Stimulated activated CD4-positive, alpha-beta T cell treated with anti-CD3 and anti-CD28 coated beads, Interleukin-12 subunit alpha, Interleukin-12 subunit beta, amount 100 ng/mL, for 24 hours (primary cell): ENCODE data around the gene NAA11.
"Not testable (repeated sequence)": the region's sequence is repeated elsewhere in the genome, so short reads cannot be mapped to it uniquely, and the experiment has no call there.

Experiments
- DNase-seq, 2 experiments: peaks; one replicate each; pipeline ENCODE4 v3.0.0-alpha.2; 2020; ENCODE audit warnings: low read depth in 2 of 2

Gene NAA11

DNA sequence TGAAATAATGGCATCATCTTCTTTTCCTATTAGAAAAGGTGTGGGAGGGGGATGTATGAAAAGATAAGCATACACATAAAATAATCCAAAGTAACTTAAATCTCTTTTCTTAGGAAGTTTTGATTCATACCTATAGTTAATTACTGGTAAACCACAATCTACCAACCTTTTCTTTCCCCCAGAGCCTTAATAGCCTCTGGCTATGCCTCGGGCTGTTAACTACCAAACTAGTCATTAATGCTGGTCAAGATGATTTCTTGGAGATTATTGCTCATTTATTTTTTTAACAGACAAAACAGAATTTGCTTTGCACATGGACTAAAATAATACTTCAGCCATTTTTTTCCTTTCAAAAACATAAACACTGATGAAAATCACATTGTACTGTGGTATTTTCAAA, 16.9 kb downstream of the NAA11 start:
- no peak for DNase-seq

GRCh38 chr4:79308137-79308536, 17.7 kb downstream of the NAA11 start:
- no peak for DNase-seq

DNA sequence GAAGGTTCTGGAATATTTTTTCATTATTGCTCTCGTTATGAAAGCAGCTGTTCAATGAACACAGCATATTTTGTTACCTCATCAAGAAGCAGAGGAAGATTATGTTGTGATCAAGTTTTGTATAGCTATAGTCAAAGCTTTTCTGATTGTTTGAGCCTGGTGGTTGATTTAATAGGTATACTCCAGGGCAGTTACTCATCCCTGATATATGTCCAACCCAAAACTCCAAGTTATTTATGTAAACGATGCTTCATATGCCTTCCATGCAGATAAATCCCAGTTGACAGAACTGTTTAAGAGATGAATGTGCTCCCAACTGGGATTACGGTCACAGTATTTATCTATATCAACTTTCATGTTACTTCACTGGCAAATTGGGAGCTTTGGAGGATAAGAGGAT, 19.1 kb downstream of the NAA11 start:
- DNase-seq: no peak

- DNase-seq: no peak
These were observed 25.6 kb downstream of the NAA11 start for GRCh38 chr4:79300280-79300679.

- no peak for DNase-seq
These were observed 27.4 kb downstream of the NAA11 start for GRCh38 chr4:79298484-79298883.

DNA sequence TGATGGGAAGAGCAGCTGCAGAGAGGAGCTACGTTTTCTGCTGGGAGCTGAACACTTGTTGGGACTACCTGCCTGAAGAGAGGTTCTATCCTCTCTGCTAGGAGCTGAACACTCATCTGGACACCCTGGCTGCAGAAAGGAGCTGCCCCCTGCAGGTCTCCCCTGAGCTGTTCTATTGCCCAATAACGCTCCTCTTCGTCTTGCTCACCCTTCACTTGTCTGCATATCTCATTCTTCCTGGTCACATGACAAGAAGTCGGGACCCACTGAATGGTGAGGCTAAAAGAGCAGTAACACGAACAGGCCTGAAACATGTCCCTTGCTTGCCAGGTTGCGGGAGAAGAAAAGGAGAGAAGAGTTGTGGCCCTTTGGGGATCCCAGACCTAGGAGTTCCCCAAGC, 27.8 kb downstream of the NAA11 start:
- no peak for DNase-seq

- no peak for DNase-seq
These were observed 28.4 kb downstream of the NAA11 start for GRCh38 chr4:79297479-79297878.

DNA sequence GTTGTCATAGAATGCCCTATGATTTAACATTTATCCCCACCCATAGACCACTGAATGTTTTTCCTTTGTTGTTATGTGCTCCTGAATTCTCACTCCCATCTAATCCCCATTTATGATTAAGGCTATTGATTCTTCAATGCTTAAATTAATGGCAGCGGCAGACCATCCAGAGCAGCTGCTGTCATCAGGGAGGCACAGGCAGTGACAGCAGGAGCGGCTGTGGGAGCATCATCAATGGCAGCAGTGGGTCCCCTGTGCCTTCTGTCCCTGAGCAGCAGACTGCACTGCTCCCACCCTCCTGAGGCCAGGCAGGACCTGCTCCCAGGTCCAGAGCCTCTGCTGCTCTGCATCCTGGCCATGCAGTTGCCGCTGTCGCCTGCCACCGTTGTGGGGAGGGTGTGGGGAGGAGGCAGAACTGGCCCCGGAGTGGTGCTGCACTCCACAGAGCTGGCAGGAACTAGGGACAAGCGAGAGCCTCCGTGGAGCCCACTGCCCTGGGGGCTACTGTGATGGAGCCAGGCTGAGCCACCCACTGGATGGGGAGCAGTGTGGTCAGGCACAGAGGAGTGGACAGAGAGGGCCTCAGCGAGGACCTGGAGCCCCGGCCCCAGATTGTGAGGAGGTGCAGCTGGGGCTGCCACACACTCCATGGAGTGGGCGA, 29.0 kb downstream of the NAA11 start:
- DNase-seq: no peak

GRCh38 chr4:79295086-79295485, 30.8 kb downstream of the NAA11 start:
- no peak for DNase-seq

- DNase-seq: no peak
These were observed 31.8 kb downstream of the NAA11 start for GRCh38 chr4:79294064-79294463.

DNA sequence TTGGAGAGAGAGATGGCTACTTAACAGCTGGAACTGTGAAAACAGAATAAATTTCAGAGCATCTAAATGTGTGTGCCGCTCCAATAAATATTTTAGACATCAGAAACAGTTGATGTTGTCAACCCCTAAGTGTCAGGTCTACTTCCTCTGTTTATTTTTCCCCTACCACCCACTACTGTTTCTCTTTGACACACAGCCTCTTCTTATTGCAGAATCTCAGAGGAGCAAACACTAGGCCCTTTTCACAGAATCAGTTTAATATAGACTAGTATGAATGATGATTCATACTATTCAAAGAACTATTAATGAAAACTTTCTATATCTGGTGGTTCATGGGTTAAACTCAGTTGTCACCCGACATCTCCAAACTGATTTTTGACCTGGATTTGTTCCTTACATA, 33.9 kb downstream of the NAA11 start:
- DNase-seq: no peak

DNA sequence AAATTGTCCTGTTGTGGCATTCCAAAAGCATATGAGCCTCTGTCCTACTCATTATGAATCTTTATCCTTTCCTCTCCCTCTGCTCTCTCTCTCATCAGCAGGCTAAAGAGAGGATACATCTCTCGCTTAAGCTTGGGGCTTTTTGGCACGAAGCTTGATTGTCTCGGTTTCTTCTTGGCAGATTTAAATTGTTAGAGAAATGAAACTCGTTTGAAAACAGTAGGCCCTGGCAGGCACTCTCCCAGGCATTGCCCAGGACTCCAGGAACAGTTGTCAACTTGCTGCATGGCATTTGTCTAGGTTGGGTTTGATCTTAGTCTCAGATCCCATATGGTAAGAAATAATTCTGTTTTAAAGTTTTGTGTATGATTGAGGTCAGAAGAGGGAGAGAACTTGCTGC, 35.5 kb downstream of the NAA11 start:
- DNase-seq: no peak

- no peak for DNase-seq
These were observed 37.7 kb downstream of the NAA11 start for GRCh38 chr4:79288185-79288584.

DNA sequence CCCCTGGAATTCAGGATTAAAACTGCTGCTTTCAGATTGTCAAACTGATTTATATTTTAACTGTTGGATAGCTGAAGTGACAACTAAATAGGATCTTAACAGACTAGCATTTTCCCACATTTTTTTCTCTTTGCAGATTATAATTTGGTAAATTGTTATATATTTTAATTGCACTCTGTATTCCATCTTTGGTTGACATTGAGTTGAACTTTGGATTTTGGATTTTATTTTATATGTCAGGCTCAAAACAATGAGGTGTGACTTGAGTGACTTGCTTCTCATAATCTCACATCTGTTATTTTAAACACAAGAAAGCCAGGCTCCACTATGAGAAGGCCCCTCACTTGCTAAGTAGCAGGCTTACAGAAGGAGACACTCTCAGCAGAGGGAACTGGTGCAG, 38.1 kb downstream of the NAA11 start:
- DNase-seq: no peak

DNA sequence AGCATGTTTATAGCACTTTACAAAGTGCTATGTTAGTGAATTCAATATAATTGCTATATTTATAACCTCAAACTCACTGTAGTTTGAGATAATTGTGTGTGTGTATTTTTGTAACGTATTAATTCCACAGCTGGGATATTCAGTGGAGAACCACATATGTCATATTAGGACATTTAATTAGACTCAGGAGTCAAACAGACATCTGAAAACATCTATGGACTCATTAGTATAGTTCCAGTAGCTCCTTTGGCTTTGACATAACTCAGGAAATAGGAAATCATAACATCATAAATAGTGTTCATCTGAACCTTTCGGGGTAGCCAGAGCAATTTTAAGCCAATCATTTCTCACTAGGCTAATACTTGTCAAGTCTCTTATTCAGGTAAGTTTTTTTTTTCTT, 38.8 kb downstream of the NAA11 start:
- DNase-seq: no peak

GRCh38 chr4:79281566-79282359, 44.1 kb downstream of the NAA11 start:
- DNase-seq: no peak

DNA sequence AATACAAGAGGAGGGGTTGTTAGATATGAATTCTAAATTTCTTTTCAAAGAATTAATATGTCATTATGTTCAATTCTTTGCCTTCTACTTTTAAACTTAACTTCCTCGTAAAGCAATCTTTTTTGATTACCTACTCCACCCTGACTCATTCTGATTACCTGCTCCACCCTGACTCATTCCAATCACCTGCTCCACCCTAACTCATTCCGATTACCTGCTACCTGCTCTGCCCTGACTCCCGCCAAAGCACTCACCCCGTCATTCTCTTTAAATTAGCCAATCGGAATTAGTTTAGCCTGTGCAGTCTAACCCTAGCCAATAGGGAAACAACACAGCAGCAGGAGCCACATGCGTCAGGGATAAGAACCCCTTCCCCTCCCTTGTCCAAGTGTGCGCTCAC, 48.4 kb downstream of the NAA11 start:
- not testable (repeated sequence) for DNase-seq

GRCh38 chr4:79273915-79274314, 51.9 kb downstream of the NAA11 start:
- no peak for DNase-seq

DNA sequence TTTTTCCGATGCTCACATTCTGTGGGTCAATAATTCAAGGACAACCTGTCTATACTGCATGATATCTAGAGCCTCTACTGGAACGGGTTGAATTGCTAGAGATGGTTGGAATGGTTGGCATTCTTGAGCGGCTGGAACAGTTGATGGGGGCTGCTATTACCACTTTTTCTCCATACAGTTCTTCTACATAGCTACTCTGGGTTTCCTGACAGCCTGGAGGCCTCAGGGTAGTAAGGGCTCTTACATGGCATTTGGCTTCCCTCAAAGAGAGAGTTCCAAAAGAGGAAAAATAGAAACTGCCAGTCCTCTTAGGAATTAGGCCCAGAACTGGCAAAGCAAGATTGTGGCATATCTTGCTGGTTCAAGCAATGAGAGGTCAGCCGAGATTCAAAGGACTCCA, 53.1 kb downstream of the NAA11 start:
- DNase-seq: no peak

- no peak for DNase-seq
These were observed 53.7 kb downstream of the NAA11 start for GRCh38 chr4:79272126-79272525.

- no peak for DNase-seq
These were observed 58.2 kb downstream of the NAA11 start for GRCh38 chr4:79267671-79268070.
